Stimulated activated CD8-positive, alpha-beta memory T cell treated with anti-CD3 and anti-CD28 coated beads, Interleukin-12 subunit alpha, Interleukin-12 subunit beta, amount 100 ng/mL, for 24 hours (primary cell): ENCODE results near the gene NTN4.
"Not testable (repeated sequence)": the region's sequence is repeated elsewhere in the genome, so short reads cannot be mapped to it uniquely, and the experiment has no call there.

Experiments used
- DNase-seq: peaks from one replicate; pipeline ENCODE4 v3.0.0-alpha.2; 2020; ENCODE audit errors: extremely low read depth

Gene NTN4

DNA sequence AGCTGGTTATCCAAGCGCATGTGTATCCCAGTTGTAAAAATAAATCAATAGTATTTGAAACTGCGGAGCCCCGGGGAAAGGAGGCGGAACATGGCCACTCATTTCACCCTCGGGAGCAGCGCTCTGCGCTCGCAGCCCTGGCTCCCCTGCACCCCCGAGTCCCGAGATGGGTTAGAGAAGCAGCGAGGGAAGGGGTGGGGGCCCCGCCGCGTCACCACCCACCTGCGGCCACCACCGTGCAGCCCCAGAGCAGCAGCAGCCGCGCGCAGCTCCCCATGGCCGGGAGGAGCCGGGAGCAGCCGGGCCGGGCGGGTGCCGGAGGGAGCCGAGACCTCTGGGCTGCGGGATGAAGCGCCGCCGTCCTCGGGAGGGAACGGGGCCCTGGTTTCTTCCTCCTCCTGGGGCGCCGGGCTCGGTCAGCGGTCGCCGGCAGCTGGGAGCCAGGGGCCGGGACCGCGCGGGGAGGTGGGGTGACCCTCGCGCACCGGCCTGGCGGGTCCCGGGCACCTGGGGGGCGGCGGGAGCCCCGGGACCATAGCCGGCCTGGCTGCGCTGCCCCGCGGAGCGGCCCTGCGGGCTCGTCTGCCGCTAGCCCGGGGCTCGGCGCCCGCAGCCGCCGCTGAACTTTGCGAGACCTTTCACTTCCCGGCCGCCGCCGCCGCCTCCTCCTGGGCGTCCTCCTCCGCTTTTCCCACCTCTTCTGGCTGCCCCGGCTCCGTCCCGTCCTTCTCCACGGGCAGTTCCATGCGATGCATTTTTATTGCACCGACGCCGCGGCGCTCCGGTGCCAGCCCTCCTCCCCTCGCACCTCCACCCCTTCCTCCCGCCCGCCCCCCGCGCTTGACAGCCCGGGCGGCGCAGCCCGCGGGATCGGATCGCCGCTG lies at the start of gene NTN4:
TSS of gene NTN4 (minus strand) at position 732 of the 884 bp plus-strand sequence. CDS start at position 277, 455 bp downstream.
- DNase-seq, result no peak

GRCh38 chr12:95838125-95838524 lies 47.6 kb upstream of the NTN4 start:
- no peak for DNase-seq

DNA sequence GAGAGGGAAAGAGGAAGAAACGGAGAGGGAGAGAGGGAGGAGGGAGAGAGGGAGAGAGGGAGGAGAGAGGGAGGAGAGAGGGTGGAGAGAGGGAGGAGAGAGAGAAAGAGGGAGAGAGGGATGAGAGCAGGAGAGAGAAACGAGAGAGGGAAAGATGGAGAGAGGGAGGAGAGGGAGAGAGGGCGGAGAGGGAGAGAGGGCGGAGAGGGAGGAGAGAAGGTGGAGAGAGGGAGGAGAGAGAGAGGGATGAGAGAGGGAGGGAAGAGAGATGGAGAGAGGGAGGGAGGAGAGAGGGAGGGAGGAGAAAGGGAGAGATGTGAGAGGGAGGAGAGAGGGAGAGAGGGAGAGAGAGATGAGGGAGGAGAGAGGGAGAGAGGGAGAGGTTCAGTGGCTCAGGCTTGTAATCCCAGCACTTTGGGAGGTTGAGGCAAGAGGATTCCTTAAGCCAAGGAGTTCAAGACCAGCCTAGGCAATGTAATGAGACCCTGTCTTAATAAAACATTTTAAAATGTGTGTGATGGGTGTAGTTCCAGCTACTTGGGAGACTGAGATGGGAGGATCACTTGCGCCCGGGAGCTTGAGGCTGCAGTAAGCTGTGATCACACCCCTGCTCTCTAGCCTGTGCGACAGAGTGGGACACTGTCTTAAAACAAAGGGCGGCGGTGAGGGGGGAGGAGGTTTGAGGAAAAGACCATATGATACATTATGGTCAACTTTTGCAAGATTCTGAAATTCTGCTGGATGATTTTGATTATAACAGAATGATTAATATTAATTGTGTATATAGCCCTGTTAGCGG lies 46.9 kb upstream of the NTN4 start:
- no peak for DNase-seq

DNA sequence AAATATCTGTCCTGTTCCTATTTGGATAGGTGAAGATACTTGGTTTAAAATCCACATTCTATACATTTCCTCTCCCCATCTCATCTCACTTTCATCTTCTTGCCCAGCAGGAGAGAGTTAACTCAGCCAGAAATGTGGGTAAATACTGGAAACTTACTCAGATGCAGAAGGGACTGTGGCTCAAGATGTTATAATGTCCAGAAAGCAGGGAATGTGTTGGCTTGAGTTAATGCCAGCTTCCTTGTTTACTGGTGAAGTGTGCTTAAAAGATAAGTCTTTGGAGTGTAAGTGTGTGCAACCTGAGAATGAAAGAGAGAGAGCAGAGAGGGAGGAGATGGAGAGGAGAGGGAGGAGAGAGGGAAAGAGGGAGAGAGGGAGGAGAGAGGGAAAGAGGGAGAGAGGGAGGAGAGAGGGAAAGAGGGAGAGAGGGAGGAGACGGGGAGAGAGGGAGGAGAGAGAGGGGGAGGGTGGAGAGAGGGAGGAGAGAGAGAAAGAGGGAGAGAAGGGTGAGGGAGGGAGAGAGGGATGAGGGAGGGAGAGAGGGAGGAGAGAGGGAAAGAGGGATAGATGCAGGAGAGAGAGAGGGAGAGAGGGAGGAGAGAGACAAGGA lies 46.2 kb upstream of the NTN4 start:
- no peak for DNase-seq

- DNase-seq, result no peak
Measured at GRCh38 chr12:95836185-95836609, 45.6 kb upstream of the NTN4 start.

GRCh38 chr12:95834572-95834971 lies 44.0 kb upstream of the NTN4 start:
- DNase-seq, result no peak

DNA sequence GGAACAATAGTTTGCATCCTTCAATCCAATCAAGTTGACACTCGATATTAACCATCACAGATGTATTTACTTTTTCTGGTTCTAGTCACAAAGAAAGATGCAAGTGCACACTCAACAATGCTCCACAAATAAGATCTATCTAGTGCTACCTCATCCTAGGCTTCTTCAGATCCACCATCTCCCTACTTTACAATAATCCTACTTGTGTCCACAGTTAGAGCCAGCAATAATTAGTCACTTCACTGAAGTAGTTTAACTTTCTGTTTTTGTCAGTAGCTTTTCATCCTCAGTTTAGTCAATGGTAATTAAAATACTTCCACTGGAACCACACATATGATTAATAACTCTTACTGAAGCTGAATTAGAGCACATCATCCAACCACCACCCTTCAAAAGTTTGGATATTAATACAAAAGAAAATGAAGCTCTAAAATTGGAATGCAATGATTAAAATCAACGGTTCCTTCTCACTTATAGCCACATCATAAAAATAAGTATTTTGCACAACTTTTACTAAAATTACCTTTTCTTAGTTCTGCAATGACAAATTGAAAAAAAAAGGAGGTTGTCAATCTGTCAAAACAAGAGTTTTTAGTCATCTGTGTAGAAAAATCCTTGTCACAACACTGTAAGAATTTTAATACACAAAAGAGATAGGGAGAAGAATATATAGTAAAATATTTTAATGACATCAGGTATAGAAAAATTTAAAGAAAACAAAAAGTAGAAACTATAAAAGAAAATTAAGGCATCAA lies 39.9 kb upstream of the NTN4 start:
- no peak for DNase-seq

DNA sequence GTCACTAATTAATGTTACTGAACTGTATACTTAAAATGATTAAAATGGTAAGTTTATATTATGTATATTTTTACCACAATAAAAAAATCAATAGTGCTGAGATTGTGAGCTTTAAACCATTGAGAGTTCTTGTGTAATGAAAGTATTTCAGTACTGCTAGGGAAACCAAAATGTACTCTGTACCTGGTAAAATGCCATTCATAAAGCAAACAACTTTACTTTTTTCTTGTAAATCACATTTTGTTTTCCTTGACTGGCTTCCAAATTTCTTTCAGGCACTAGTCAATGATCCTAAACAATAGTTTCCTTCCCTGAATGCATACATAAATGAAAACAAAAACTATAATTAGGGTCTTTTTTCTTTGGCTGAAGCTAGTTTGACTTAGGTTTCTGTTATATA lies 38.8 kb upstream of the NTN4 start:
- DNase-seq, result no peak

DNA sequence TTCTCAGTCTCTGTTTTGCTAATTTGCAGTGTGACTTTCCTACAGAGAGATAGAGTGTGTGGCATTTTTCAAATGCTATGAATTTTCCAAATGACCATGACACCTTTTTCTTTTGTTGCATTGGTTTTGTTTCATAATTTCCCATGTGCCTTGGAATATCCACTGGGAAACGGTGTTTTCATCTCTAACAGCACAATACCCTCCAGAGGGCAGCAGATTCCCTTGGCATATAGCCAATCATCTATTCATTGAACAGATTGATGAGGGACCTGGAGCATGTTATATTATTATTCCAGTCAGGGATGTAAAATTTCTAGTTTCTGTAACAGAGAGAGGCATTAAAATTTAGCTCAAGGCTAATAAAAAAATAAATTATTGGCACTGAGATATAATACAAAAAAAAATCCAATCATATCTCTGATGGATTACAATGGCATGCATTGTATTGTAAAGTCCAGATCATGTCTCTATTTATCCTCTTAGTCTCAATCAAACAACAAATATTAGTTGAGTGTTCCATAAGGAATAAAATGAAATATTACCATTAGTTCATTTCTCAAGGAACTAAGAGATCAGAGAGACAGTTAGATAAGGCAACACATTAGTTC lies 29.6 kb upstream of the NTN4 start:
- no peak for DNase-seq

DNA sequence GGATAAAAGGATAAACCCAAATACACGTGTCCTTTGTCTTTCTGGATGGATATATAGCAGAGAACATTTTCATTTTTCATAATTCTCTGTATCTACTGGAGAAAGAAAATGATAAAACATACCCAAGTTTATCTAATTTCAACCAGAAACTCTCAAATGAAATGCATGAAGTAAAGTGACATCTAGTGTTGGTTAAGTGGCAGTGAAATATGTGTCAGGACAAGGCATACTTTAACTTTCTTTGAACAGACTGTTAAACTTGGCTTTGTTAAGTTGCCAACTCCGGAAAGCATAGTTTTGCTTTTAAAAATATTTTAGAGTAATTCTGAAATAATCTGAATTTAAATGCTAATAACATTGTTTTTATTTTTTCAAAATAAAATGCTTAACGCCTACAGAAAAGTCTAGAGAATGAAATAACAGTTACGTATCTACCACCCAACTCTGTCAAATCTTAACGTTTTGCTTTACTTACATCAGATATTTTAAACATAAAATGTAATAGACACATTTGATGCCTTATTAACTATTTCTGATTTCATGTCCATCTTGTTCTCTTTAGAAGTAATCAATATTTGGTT lies 25.2 kb upstream of the NTN4 start:
- no peak for DNase-seq

GRCh38 chr12:95812155-95812554 lies 21.6 kb upstream of the NTN4 start:
- not testable (repeated sequence) for DNase-seq

- DNase-seq, result no peak
Measured at GRCh38 chr12:95810411-95810810, 19.8 kb upstream of the NTN4 start.

DNA sequence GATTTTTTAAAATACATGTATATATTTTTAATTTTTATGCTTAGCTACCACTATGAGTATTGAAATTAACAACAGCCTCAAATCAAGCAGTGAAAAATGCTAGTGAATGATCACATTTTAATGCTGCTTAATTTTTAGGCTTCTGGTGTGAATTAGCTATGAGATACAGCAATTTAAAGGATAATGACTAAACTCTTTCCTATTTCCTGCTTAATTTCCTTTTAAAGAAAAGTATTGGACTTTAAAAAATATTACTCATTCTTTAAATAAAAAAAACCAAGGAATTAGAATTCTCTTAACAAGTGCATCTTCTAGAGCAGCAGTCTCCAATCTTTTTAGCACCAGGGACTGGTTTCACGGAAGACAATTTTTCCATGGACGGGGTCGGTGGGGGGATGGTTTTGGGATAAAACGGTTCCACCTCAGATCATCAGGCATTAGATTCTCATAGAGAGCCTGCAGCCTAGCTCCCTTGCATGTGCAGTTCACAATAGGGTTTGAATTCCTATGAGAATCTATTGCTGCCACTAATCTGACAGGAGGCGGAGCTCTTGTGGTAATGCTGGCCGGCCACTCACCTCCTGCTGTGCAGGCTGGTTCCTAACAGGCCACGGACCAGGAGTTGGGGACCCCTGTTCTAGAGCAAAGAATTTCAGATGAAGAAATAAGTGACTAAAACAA lies 18.6 kb upstream of the NTN4 start:
- no peak for DNase-seq

DNA sequence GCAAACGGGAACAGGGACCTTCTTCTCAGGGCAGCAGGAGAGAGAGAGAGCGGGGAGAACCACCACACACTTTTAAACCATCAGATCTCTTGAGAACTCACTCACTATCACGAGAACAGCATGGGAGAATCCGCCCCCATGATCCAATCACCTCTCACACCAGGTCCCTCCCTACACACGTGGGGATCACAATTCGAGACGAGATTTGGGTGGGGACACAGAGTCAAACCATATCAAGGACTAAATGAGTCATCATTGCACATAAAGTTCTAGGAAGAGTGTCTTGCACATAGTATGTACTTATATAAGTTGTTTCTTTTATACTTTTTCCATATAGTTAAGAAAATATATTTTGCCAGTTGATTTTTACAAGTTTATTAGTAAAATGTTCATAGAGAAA lies 17.6 kb upstream of the NTN4 start:
- no peak for DNase-seq

DNA sequence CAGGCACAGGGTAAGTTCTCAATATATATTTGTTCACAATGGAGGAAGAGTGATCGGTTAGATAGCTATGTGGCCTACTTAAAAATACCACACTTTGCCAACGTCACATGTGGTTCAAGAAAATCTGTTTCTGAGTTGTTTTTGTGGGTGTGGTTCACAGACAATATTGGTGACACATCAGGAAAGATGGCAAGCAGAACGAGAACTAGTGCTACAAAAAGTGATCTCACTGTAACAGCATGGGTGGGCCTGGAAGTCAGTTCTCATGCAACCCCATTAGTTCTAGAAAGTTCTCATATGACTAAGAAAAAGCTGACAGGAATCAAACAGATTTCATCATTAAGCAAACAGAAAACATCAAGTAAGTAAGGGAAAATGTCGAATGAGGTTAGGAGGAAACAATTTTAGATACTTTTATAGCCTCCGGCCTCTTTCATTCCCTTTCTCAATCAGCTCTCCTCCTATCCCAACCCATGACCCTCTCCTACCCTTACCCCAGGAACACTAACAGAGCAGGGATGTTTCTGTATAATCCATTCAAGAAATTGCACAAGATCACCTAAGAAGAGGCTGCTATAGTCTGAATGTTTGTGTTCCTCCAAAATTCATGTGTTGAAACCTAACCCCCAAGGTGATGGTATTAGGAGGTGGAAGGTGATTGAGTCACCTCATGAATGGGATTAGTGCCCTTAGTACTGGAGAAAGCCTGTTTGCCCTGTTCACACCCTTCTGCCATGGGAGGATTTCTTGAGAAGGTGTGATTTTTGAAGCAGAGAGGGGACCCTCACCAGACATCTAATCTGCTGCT lies 15.5 kb upstream of the NTN4 start:
- DNase-seq, result no peak

GRCh38 chr12:95804291-95804690 lies 13.7 kb upstream of the NTN4 start:
- DNase-seq, result no peak

- DNase-seq, result no peak
Measured at GRCh38 chr12:95803817-95804216, 13.3 kb upstream of the NTN4 start.

DNA sequence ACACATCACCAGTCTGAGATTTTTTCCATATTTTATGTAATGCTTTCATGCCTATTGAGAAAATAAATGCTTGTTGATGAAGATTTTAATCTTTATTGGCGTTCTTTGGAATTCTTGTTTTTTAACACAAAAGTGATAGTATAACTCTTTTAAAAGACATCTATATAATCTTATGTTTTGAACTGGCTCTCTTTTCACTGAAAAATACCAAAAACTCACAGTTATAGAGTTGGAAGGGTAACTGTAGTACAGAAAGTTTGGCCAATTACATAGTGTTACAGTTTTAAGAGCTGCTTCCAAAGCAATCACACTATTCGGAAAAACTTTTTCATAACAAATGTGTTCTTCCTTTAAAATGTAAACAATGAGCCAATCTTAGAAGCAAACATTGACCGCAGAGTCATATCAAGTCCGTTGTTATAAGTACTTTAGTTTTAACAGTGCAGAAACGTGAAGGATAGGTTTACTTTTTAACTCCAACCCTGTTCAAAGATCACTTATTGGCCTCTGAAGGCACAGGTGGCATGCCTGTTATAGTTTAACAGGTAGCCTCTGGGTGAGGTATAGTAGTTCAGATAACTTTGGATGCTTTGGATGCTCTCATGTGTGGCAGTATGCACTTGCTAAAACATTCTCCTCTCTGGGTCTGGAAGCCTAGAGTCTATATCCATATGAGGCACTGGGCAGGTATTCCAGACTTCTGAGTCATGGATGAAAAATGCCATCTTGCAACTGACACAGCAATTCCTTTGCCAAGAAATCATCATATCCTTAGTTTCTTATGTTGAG lies 12.1 kb upstream of the NTN4 start:
- no peak for DNase-seq

DNA sequence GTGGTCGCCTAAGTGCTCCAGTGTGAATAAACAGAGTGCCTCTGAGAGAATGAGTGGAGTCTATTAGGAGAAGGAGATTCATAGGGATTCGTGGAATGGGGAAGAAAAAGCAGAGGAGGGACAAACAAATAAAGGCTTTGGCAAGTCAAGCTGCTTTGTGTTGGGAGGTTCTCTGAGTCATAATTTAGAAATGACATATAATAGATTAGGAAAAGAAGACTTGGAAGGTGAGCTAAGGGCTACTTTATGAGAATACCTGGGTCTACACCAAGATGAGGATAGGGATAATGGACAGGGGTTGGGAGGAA lies 6.4 kb upstream of the NTN4 start:
- no peak for DNase-seq
